SU-DHL-6 (cell line): ENCODE results near the gene LILRA5.
"Not testable (repeated sequence)": the region's sequence is repeated elsewhere in the genome, so short reads cannot be mapped to it uniquely, and the experiment has no call there.

ENCODE experiments used
- H2AFZ ChIP-seq: fragments of 200-600 bp; sonication (generic); 2 replicates; pipeline ENCODE4 v1.6.1; 2014; ENCODE audit warnings: low read depth, mild to moderate bottlenecking, moderate library complexity, mixed read lengths, antibody characterized with exemption, low read length; ENCODE audit not compliant: severe bottlenecking
- H3F3A ChIP-seq: fragments of 200-600 bp; shearing (Covaris generic); 2 replicates; pipeline ENCODE4 v1.6.0; 2016; ENCODE audit warnings: antibody characterized with exemption, mild to moderate bottlenecking; ENCODE audit not compliant: insufficient read depth
- H3K27ac ChIP-seq: fragments of 200-600 bp; sonication (generic); 2 replicates; pipeline ENCODE4 v1.5.1; 2016; ENCODE audit warnings: low read depth, mild to moderate bottlenecking, low read length, moderate library complexity, mixed read lengths
- H3K27me3 ChIP-seq: fragments of 200-600 bp; sonication (generic), shearing (Covaris generic); 2 replicates; pipeline ENCODE4 v1.6.0; 2014; ENCODE audit warnings: mild to moderate bottlenecking, low read length
- H3K36me3 ChIP-seq: fragments of 200-600 bp; sonication (generic); 2 replicates; pipeline ENCODE4 v1.6.1; 2014; ENCODE audit warnings: mild to moderate bottlenecking, low read length, mixed read lengths
- H3K4me2 ChIP-seq: fragments of 300-600, 200-600 bp; shearing (Covaris generic), sonication (generic); 2 replicates; pipeline ENCODE4 v1.6.0; 2014; ENCODE audit warnings: low read length, low read depth, mild to moderate bottlenecking; ENCODE audit not compliant: poor library complexity, severe bottlenecking
- H3K4me3 ChIP-seq: fragments of 200-600 bp; sonication (generic); 2 replicates; pipeline ENCODE4 v1.5.1; 2014; ENCODE audit warnings: antibody characterized with exemption, low read length, mild to moderate bottlenecking, mixed read lengths; ENCODE audit not compliant: insufficient read depth, poor library complexity, severe bottlenecking
- H3K79me2 ChIP-seq: fragments of 200-600 bp; sonication (generic); 2 replicates; pipeline ENCODE4 v1.6.1; 2014; ENCODE audit warnings: mild to moderate bottlenecking, low read length, moderate library complexity; ENCODE audit not compliant: insufficient read depth
- H3K9ac ChIP-seq: fragments of 200-600 bp; sonication (generic); 2 replicates; pipeline ENCODE4 v1.7.0; 2014; ENCODE audit warnings: mild to moderate bottlenecking, low read length
- H3K9me2 ChIP-seq: fragments of 200-600 bp; sonication (generic); replicated peaks from 2 replicates; pipeline ENCODE4 v1.6.1; 2014; ENCODE audit warnings: low read length; ENCODE audit not compliant: insufficient read depth
- H3K9me3 ChIP-seq: fragments of 200-600 bp; sonication (generic); 2 replicates; pipeline ENCODE4 v1.6.1; 2014; ENCODE audit warnings: low read length, mixed read lengths; ENCODE audit not compliant: insufficient read depth
- H4K20me1 ChIP-seq: fragments of 200-600 bp; sonication (generic); 2 replicates; pipeline ENCODE4 v1.6.1; 2014; ENCODE audit warnings: low read depth, mild to moderate bottlenecking, antibody characterized with exemption, low read length, moderate library complexity, mixed read lengths
- EZH2phosphoT487 ChIP-seq: fragments of 200-600 bp; sonication (generic), shearing (Covaris generic); conservative IDR thresholded peaks from 2 replicates; pipeline ENCODE4 v1.6.1; 2018; ENCODE audit warnings: mild to moderate bottlenecking, antibody characterized with exemption, low read length, moderate library complexity, mixed read lengths
- TF ChIP-seq, protein P1 (sequence below): fragments of 200-600 bp; sonication (generic); IDR thresholded peaks from one replicate; pipeline ENCODE4 v1.5.1; 2017; ENCODE audit warnings: antibody characterized with exemption, mild to moderate bottlenecking, low read length, moderate library complexity; ENCODE audit not compliant: insufficient read depth, poor library complexity, severe bottlenecking

LILRA5 gene

GRCh38 chr19:54325631-54326030, 12.7 kb upstream of the LILRA5 start:
- Histone ChIP-seq H3F3A (no peaks in the 10 kb centered on the region), H3K79me2 (no peaks in the 10 kb centered on the region), H2AFZ (no peak overlapping the region), H3K9ac (no peak overlapping the region), H3K4me3 (no peak overlapping the region), H3K4me2 (no peak overlapping the region), H3K27ac (no peak overlapping the region), H3K36me3 (no peaks in the 10 kb centered on the region), H3K9me2 (no peaks in the 10 kb centered on the region), H4K20me1 (no peaks in the 10 kb centered on the region), H3K27me3 (no peaks in the 10 kb centered on the region), H3K9me3 (no peaks in the 10 kb centered on the region)
- TF ChIP-seq, protein P1, sequence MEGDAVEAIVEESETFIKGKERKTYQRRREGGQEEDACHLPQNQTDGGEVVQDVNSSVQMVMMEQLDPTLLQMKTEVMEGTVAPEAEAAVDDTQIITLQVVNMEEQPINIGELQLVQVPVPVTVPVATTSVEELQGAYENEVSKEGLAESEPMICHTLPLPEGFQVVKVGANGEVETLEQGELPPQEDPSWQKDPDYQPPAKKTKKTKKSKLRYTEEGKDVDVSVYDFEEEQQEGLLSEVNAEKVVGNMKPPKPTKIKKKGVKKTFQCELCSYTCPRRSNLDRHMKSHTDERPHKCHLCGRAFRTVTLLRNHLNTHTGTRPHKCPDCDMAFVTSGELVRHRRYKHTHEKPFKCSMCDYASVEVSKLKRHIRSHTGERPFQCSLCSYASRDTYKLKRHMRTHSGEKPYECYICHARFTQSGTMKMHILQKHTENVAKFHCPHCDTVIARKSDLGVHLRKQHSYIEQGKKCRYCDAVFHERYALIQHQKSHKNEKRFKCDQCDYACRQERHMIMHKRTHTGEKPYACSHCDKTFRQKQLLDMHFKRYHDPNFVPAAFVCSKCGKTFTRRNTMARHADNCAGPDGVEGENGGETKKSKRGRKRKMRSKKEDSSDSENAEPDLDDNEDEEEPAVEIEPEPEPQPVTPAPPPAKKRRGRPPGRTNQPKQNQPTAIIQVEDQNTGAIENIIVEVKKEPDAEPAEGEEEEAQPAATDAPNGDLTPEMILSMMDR, result no peak
- TF ChIP-seq EZH2phosphoT487, result no peak

- Histone ChIP-seq H3K36me3 (no peaks in the 10 kb centered on the region), H2AFZ (no peak overlapping the region), H3K4me2 (no peak overlapping the region)
Measured at GRCh38 chr19:54325194-54325621, 12.2 kb upstream of the LILRA5 start.

DNA sequence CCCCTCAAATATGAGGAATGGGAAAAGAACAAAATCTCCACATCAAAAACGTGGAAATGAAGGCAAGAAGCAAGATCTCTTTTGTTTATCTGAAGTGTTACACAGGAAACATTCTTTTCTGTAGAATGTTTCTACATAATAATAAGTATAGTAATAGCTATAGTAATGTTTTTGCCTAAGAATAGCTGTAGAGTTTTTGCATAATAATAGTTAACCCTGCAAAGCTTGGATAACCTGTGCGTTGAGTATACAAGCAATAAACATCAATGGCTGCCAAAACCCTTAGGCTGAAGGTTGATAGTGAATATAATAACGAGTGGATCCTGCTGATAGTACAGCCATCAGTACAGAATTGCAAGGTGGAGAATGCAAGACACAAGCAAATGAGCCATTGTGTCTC, 11.1 kb upstream of the LILRA5 start:
- no peaks in the 10 kb centered on the region for H3K79me2 ChIP-seq
- no peak overlapping the region for H3K4me2 ChIP-seq

More at GRCh38 chr19:54325194-54325621, 12.2 kb upstream of the LILRA5 start:
- Histone ChIP-seq H3K9me2 (no peaks in the 10 kb centered on the region), H3K79me2 (no peaks in the 10 kb centered on the region), H4K20me1 (no peaks in the 10 kb centered on the region), H3K27me3 (no peaks in the 10 kb centered on the region), H3K9ac (no peak overlapping the region), H3K4me3 (no peak overlapping the region), H3F3A (no peaks in the 10 kb centered on the region), H3K27ac (no peak overlapping the region), H3K9me3 (no peaks in the 10 kb centered on the region)
- TF ChIP-seq, protein P1, result peak; percentile 42
- TF ChIP-seq EZH2phosphoT487, result no peak

GRCh38 chr19:54322934-54323333, 10.0 kb upstream of the LILRA5 start:
- not testable (repeated sequence) for H2AFZ ChIP-seq, H3F3A ChIP-seq, H3K4me2 ChIP-seq, H3K27me3 ChIP-seq, H3K9ac ChIP-seq, H3K79me2 ChIP-seq, H3K9me2 ChIP-seq, H3K4me3 ChIP-seq, H3K36me3 ChIP-seq, H3K9me3 ChIP-seq, H3K27ac ChIP-seq, H4K20me1 ChIP-seq

More for the DNA sequence above, 11.1 kb upstream of the LILRA5 start:
- no peak overlapping the region for H3K4me3 ChIP-seq
- no peak for TF ChIP-seq EZH2phosphoT487
- TF ChIP-seq, protein P1, result no peak
- no peaks in the 10 kb centered on the region for H4K20me1 ChIP-seq
- H2AFZ ChIP-seq, result no peak overlapping the region
- H3K9ac ChIP-seq, result no peak overlapping the region
- no peaks in the 10 kb centered on the region for H3F3A ChIP-seq
- no peaks in the 10 kb centered on the region for H3K9me2 ChIP-seq
- H3K27me3 ChIP-seq, result no peaks in the 10 kb centered on the region
- no peaks in the 10 kb centered on the region for H3K36me3 ChIP-seq
- no peaks in the 10 kb centered on the region for H3K9me3 ChIP-seq
- H3K27ac ChIP-seq, result no peak overlapping the region

DNA sequence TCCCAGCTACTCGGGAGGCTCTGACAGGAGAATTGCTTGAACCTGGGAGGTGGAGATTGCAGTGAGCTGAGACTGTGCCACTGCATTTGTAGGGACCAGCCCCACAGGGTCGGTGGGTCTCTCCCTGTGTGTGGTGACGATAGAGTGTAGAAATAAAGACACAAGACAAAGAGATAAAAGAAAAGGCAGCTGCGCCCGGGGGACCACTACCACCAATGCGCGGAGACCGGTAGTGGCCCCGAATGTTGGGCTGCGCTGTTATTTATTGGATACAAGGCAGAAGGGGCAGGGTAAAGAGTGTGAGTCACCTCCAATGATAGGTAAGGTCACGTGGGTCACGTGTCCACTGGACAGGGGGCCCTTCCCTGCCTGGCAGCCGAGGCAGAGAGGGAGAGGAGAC, 9.3 kb upstream of the LILRA5 start:
- not testable (repeated sequence) for H3K4me2 ChIP-seq, H3K27ac ChIP-seq, H3K9ac ChIP-seq, H3K9me2 ChIP-seq, H3F3A ChIP-seq, H3K36me3 ChIP-seq, H2AFZ ChIP-seq, H3K79me2 ChIP-seq, H4K20me1 ChIP-seq, H3K4me3 ChIP-seq, H3K27me3 ChIP-seq, H3K9me3 ChIP-seq
